ENCODE data around the gene SUCNR1.
"Not testable (repeated sequence)": the region's sequence is repeated elsewhere in the genome, so short reads cannot be mapped to it uniquely, and the experiment has no call there.

The SUCNR1 gene

DNA sequence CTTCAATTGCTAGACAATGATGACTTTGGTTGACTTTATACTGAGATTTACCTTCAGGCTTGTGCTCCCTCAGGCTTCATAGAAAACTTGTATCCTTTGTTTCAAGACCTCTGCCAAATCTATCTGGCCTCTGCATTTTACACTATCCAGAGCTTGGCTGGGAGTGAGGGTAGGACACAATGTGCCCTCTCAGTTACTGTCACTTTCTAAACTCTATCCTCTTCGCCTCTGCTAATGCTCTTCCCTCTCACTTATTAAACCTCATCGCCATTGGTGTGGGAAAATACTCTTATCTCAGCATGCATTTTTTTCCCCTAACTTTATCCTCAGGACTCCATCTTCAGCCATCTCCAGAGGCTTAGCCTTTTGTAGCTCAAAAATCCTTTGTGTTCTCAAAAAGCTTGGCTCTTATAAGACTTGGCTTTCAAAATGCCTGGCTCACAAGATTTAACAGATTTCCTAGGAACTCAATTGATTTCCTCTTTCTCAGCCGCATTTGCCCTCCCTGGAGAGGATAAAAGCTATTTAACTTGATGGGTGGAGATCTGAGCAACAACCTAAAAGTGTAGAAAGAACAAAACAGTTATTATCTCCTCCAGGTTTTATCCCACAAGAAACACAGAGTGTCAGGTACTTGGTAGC is 28.3 kb downstream of the SUCNR1 start:
- FAIRE-seq: no peak

- FAIRE-seq: no peak
Observed at GRCh38 chr3:151903501-151903991, 30.1 kb downstream of the SUCNR1 start.

GRCh38 chr3:151905647-151906046 is 32.2 kb downstream of the SUCNR1 start:
- FAIRE-seq: no peak

DNA sequence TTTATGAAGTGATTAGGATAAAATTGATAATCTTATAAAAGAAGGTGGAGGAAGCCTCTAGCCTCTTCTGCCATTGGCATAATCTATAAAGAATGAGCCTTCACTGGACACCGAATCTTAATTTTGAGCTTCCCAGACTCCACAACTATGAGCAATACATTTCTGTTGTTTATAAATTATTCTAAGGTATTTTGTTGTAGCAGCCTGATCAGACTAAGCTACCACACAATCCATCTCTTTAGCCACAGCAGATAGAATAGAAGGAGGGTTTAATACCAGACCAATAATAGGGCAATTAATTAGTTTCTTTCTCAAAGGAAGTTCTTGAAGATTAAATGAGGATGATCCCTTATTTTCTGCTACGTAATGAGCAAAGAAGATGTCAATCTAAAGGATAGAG is 33.3 kb downstream of the SUCNR1 start:
- no peak for FAIRE-seq

DNA sequence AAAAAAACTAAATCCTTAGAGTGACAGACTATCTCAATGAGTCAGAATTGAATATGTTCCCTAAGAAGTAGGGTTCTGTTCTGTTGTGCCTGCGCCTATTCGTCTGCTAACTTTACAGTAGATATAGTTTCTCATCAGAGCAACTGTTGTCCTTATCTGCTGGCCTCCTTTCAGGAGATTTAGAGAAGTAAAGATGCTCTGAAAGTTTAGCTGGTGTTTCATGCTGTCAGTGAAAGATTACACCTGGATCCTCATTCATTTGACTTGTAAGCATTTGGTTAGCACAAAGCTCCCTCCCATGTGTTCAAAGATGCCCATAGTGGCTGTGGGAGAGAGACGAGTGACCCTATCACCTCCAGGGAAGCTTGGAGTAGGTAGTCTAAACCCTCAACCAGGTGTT is 35.0 kb downstream of the SUCNR1 start:
- FAIRE-seq: no peak

- no peak for FAIRE-seq
Observed at GRCh38 chr3:151909681-151910405, 36.4 kb downstream of the SUCNR1 start.

DNA sequence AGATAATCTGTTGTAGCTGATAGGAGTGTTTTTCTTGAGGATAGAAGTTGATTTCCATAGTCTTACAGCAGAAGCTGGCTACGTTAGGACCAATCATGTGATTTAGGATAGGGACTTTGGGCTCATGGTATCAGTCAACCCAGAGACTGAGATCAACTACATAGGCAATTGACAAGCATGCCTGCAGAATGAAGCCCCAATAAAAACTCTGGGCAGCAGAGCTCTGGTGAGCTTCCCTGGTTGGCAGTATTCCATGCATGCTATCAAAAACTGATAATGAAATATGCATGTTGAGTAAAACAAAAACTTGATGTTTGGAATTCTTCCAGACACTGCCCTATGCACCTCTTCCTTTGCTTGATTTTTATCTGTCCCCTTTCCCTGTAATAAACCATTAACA is 38.0 kb downstream of the SUCNR1 start:
- no peak for FAIRE-seq

DNA sequence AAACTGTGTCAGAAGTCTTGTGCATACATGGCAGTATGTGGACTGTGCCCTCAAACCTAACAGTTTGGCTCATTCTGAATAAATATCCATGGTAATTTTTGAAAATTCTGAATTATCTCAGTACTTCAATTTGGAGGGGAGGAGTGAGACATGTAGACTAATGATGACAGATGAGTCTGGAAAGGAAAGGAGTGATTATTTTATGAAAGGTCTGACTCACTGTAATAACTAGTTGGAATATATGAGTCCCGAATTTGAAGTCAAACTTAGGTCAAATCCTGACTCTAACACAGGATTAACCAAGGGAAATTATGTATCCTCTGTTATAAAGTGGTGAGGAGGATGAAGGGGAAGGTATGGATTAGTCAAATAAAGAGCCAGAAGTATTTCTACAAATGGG is 38.6 kb downstream of the SUCNR1 start:
- no peak for FAIRE-seq

DNA sequence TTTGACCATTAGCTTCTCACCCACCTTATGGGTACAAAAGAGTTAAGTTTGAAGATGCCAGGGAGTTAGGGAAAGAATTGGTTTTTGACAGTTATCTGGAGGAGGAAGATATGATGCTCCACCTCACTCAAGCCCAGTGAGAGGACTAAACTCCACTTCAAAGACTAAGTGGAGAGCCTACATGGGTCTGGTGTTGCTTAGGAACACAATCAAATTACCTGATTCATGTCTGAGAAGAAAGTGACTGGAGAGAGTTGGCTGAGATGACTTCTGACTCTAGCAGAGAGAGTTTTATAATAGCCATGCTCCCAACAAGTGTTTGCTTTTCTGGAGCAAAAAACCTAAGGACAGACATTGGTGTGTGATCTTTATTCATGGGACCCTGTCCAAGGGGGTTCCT is 43.3 kb downstream of the SUCNR1 start:
- FAIRE-seq: no peak

DNA sequence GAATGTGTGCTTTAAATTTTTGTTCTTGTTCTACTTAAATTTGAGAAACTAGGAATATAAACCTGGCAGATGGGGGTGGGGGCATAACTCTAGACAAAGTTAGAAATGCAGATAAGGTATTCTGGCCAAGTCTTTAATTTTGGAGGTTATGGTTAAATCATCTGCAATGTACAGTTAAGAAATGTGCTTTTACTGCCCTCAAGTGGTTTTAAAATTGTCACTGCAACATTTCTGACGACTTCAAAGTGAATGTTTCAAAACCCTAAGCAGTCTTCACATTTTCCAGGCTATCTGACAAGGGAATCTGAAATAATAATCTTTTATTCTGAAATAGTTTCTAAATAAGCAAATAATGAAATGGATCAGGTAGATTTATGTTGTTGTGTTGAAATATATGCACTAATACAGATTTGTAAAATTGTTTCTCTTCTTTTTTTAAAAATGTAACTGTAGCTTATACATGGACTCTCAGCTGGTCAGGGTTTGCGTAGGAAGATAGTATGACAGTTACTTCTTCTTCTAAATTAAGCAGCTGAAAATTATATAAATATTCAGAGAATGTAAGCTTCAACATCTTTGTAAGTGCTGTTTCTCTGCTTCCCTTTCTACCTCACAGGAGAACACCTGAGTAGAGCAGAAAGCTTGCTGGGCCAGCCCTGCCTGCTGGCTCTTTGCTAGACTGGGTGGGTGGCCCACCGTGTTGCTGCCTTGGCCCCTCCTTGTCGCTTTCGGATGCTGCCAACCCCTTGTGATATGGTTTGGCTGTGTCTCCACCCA is 45.0 kb downstream of the SUCNR1 start:
- FAIRE-seq: peak; percentile 99

DNA sequence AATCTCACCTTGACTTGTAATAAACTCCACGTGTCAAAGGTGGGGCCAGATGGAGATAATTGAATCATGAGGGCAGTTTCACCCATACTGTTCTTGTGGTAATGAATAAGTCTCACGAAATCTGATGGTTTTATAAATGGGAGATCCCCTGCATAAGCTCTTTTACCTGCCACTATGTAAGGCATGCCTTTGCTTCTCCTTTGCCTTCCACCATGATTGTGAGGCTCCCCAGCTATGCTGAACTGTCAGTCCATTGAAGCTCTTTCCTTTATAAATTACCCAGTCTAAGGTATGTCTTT is 45.5 kb downstream of the SUCNR1 start:
- FAIRE-seq: no peak

GRCh38 chr3:151919446-151919845 is 46.0 kb downstream of the SUCNR1 start:
- no peak for FAIRE-seq

- FAIRE-seq: no peak
Observed at GRCh38 chr3:151923901-151924300, 50.5 kb downstream of the SUCNR1 start.

GRCh38 chr3:151924753-151925152 is 51.3 kb downstream of the SUCNR1 start:
- FAIRE-seq: no peak

DNA sequence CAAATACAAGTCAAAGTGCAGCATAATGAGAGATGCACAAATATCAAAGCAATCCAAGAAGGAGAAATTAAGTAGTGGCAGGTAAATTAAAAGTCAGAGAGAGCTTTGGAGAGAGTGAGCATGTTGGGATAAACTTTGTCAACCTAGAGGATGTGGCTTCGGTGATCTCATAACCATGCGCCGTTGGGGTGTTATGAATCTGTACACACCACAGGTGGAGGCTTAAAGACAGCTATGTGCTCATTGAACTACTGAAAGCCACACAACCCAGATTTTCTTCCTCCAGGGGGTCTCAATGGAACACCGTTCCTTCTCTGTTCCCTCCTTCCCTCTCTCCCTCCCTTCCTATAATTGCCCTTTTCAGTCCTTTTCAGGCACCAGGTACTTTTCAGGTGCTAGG is 52.0 kb downstream of the SUCNR1 start:
- no peak for FAIRE-seq

DNA sequence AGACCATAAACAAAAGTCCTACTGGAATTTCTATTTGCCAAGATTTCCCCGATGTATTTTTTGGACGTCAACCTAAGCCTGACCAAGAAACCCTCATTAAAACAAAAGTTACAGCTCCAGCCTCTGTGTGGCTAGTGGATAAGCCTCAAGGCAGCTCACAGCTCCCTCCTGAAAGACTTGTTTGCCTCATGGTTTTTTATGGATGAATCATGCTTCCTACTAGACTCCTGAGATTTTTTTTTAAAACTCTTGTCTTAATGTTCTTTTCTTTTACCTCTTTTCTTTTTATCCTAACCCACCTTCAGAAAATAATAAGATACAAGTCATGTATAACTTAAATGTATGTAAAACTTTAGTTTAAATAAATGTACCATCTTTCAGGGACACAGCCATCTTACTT is 52.4 kb downstream of the SUCNR1 start:
- FAIRE-seq: no peak

- FAIRE-seq: peak; percentile 56
Observed at GRCh38 chr3:151926956-151927355, 53.5 kb downstream of the SUCNR1 start.

DNA sequence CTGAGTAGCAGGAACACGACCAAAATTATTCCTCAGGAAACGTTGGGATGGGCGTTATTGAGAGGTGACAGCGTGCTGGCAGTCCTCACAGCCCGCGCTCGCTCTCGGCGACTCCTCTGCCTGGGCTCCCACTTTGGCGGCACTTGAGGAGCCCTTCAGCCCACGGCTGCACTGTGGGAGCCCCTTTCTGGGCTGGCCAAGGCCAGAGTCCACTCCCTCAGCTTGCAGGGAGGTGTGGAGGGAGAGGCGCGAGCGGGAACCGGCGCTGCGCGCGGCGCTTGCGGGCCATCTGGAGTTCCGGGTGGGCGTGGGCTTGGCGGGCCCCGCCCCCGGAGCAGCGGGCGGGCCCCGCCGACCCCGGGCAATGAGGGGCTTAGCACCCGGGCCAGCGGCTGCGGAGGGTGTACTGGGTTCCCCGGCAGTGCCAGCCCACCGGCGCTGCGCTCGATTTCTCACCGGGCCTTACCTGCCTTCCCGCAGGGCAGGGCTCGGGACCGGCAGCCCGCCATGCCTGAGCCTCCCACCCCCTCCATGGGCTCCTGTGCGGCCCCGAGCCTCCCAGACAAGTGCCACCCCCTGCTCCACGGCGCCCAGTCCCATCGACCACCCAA is 54.6 kb downstream of the SUCNR1 start:
- FAIRE-seq: not testable (repeated sequence)

DNA sequence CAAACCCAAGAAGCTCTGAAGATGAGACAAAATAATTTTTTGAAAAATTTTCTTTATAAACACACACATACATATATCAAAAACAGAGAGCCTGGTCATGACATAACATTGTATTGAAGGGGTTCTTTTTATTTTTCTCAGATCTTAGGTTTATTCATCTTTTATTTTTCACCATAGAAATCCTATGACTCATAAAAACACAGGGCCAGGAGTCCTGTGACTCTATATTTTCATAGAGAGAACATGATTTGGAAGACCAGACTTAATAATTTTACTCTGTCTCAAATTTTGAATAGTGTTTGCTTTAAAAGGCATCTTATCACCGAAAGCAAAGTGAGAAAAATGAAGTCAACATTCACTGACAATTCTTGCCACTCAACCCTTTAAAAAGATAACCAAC is 57.7 kb downstream of the SUCNR1 start:
- FAIRE-seq: no peak

DNA sequence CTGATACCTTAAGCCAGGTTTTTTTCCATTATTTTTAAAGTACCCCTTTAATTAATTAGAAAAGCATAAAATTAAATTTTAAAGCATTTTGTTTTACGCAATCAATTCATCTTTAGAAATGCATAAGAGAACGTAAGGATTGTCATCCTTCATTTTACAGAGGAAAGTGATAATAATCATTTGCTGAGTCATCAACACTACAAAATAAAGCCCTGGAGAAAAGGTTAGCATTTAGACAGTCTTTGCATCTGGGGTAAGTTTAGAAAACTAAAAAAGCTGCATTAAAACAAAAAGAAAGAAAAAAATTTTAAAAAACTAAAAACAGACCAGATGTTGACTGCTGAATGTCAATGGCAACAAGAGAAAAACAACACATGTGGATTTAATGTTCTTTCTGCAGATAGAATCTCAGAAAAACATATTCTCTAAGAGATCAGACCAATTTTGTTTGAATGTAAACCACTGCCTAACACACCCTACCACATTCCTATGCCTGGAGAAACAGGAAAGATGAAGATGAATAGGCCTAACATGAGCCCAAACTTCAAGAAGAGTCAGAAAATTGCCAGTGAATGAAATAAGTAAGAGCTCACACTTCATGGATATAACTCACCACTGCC is 59.9 kb downstream of the SUCNR1 start:
- FAIRE-seq: no peak
